NCI-H1930 (cell line): Measurements from ENCODE around the gene CCDC107.

Experiments used
- DNase-seq, 2 experiments: peaks; one replicate each; lab custom pipeline; 2025; lab: John Stamatoyannopoulos, UW

CCDC107 gene

GRCh38 chr9:35682520-35683315 lies 24.6 kb downstream of the CCDC107 start:
- no peak for DNase-seq

GRCh38 chr9:35683323-35683722 lies 25.2 kb downstream of the CCDC107 start:
- no peak for DNase-seq

- no peak for DNase-seq
Observed at GRCh38 chr9:35684921-35685320, 26.8 kb downstream of the CCDC107 start.

DNA sequence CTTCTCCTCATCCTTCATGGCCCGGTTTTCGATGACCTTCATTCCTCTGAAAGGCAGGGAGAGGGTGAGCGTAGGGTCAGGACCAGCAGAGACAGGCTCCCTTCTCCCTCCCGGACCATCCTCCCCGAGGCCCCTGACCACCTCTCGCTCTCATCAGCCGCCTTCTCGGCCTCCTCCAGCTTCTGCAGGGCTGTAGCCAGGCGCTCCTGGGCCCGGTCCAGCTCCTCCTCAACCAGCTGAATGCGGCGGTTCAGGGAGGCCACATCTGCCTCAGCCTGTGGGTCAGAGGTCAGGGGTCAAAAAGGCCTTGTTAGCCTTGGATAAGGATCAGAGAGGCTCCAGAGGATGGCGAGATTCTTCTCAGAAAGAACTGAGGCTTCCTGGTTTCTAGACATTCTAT lies 27.4 kb downstream of the CCDC107 start:
- no peak for DNase-seq

DNA sequence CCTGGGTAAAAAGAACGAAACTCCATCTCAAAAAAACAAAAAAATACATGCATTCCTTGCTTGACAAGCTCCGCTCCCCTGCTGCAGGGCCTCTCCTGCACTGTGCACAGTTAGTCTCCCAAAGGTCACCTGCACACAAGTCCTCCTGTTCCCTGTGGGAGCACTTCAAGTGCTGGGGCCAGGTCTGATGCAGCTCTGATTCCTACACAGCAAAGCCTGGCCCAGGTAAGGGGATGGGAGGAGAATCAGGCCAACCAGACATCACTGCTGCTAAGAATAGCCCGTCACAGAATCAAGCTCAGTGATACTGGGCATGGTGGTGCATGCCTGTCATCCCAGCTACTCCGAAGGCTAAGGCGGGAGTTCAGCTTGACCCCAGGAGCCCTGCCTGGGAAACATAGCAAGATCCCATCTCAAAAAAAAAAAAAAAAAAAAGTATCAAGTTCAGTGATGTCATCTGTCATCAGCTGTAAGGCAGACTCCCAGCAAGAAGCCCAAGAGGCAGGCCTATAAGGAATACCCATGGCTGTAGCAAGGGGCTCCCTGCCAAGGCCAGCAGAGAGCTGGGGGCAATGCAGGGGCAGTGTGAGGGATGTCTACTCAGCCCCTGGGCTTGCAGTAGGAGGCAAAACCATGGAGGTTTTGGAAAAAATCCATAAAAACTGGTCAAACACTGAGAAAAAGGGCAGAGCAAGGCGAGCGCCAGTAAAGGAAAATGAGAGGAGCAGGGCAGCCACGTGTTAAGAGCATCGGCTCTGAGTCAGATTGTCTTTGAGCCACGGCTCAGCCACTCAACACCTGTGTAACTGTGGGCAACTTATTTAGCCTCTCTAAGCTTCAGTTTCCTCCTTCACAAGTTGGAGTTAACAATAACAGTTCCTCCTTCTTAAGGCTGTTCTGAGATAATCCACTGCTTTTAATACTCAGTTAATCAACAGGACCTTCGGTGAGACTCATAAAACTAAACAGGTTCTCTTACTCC lies 28.4 kb downstream of the CCDC107 start:
- DNase-seq, result no peak

- DNase-seq, result no peak
Observed at GRCh38 chr9:35687306-35687705, 29.2 kb downstream of the CCDC107 start.

DNA sequence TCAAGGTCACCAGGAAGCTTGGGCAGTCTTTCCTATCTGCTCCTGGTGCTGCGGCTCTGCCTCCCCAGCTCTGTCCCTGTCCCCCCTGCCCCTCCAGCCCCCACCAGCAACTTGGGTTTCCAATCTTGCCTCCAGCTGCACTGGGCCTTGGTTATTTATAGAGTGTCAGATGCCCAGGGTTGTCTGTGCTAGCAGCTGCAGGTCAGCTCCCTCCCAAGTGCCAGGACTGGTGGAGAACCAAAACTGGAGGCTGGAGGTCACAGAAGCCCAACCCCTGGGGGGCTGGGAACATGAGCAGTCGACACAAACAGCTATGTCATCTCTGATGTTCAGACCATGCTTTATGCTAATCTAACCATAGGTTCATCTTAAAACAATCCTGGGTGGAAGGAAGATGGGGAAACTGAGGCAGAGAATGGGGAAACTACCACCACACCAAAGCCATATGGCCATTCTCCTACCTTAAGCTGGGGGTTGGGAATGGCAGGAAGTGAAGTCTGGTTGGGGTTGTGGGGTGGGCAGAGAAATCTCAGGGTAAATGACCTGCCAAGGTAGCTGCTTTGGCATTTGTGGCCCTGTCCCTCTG lies 30.0 kb downstream of the CCDC107 start:
- no peak for DNase-seq

DNA sequence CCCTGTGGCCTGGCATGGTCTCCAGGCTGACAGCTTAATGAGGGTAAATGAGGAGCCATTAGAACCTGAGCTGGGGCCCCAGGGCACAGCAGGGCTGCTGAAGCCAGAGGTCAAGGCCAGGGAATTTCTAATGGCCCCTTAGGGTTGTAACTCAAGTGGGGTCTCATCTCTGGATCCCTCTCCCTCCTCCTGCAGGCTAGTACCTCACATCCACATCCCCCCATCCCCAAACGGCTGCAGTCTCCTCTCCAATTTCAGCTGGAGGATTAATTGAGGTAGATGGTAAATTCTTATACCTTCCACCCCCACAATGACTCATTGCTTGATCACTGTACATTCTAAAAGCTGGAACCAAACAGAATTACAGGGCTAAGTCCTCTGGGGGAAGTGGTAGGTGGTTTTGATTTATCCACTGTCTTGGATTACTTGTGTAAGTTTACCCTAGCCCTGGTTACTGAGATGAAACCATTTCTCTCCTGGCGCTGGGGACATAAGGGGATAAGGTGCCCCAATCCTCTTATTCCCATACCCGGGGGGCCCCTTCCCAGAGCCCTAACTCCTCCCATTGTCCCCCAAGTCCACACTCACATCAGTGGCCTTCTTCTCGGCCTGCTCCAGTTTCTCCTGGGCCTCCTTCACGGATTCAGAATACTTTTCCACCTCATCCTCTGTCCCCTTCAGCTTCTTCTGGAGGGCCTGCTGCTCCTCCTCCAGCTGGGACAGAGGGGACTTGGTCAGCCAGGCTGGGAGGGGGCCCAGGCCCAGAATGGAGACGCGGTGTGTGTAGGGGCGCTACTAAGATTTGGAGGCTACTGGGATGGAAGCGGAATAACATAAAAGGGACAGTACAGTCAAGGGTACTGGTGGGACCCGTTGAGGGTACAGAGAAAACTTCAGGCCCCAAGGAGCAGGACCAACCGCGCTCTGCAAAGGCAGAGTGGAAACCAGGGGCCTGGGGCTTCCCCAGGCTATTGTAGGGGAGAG lies 30.8 kb downstream of the CCDC107 start:
- DNase-seq, result no peak

DNA sequence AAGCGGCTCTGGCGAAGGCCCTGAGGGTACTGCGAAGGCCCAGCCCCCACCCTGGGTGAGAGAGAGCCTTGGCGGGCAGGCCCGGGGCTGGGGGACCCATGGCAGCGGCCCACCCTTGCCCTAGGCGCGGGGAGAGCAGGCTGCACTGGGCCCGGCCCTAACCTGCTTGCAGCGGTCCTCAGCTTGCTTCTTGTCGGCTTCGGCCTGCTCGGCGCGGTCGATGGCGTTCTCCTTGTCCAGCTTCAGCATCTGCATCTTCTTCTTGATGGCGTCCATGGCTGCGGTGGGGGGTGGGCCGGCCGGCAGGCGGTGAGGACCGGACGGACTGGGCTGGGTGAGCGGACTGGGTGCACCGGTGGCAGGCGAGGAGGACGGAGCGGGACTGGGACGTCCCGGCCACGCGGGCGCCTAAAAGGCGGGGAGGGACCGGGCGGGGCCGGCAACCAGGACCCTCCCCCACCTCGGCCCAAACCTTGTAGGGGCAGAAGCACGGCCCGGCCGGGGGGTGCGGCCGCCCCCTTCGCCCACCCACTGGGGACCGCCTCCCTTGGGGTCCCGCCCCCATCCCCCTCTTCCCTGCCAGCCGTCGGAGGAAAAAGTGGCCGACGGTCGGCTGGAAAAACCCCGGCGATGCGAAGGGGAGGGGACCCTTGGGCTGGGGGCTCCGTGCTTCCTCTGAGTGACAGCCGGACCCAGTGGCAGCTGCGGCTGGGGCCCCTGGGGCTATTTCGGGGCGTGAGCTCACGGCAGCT lies 31.6 kb downstream of the CCDC107 start, which contains the start of gene TPM2:
Gene TPM2, minus strand, starts transcription at position 384 of the 752 bp plus-strand sequence. Its CDS starts 108 bp downstream, at position 276.
- no peak for DNase-seq

GRCh38 chr9:35690294-35690613 lies 32.2 kb downstream of the CCDC107 start:
- no peak for DNase-seq

- peak in 1 of 2 experiments; percentile 19 for DNase-seq
Observed at GRCh38 chr9:35690614-35691333, 32.7 kb downstream of the CCDC107 start.

DNA sequence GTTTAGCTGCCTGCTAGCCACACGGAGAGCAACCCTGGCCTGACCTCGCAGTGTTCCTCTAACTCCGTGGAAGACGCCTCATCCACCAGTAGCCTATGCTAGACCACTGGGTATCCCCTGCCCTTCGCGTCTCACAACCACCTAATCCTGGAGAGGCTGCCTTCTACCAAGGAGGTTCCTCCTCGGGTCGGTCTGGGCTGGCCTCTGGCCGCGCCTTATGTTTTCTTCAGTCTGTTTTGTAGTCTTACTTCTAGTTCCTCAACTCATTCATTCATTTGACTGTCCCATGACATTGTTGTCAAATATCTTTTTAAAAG lies 33.2 kb downstream of the CCDC107 start:
- DNase-seq, result no peak

- peak; percentile 11 to 26 for DNase-seq
Observed at GRCh38 chr9:35691757-35692301, 33.7 kb downstream of the CCDC107 start.

GRCh38 chr9:35695943-35696401 lies 37.9 kb downstream of the CCDC107 start:
- no peak for DNase-seq

- DNase-seq, result peak; percentile 30 to 51
Observed at GRCh38 chr9:35696520-35697215, 38.6 kb downstream of the CCDC107 start.

GRCh38 chr9:35697486-35697885 lies 39.4 kb downstream of the CCDC107 start:
- no peak for DNase-seq

- DNase-seq, result no peak
Observed at GRCh38 chr9:35698231-35698630, 40.1 kb downstream of the CCDC107 start.

- DNase-seq, result no peak
Observed at GRCh38 chr9:35700031-35700430, 41.9 kb downstream of the CCDC107 start.

GRCh38 chr9:35700942-35701341 lies 42.9 kb downstream of the CCDC107 start:
- DNase-seq, result no peak
